SH-SY5Y (cell line): Measurements from ENCODE around the gene TRIM33.

ENCODE experiments used
- GATA2 ChIP-seq: IDR thresholded peaks from 2 replicates; pipeline ENCODE4 v1.6.1; 2011; ENCODE audit warnings: mild to moderate bottlenecking, low read depth, low read length
- GATA3 ChIP-seq: IDR thresholded peaks from 2 replicates; pipeline ENCODE4 v1.6.1; 2011; ENCODE audit warnings: low read depth, mild to moderate bottlenecking, low read length, moderate library complexity

GRCh38 chr1:114496089-114496488 is 14.9 kb downstream of the TRIM33 start:
- TF ChIP-seq GATA2: no peak
- TF ChIP-seq GATA3: no peak
